ENCODE results near the gene PXMP2. TPM values are rescaled to one million over a fixed set of nuclear protein-coding genes. Genes with fewer than 3 reads are reported as not detected.

PXMP2 gene
- polyA plus RNA-seq: 100 to 1,000 TPM in 2 of 4 donors, 10 to 100 TPM in 2; 47.2 to 121 (median 80.8) TPM
- long read RNA-seq, donor 1, transcript PXMP2-201 (5 exons, 957 nt): major isoform, 85 of 101 reads
- long read RNA-seq, donor 1, partial matches to known transcripts: 16 of 101 reads
- long read RNA-seq, donor 1, other reads (novel, unspliced or antisense): 0 of 101 reads
- long read RNA-seq, donor 2, transcript PXMP2-201 (5 exons, 957 nt): major isoform, 13 of 20 reads
- long read RNA-seq, donor 2, partial matches to known transcripts: 7 of 20 reads
- long read RNA-seq, donor 2, other reads (novel, unspliced or antisense): 0 of 20 reads
- long read RNA-seq, donor 3, transcript PXMP2-201 (5 exons, 957 nt): major isoform, 35 of 36 reads
- long read RNA-seq, donor 3, partial matches to known transcripts: 0 of 36 reads
- long read RNA-seq, donor 3, other reads (novel, unspliced or antisense): 0 of 36 reads
- long read RNA-seq, donor 4, partial matches to known transcripts: 0 of 1 reads
- long read RNA-seq, donor 4, other reads (novel, unspliced or antisense): 0 of 1 reads
- long read RNA-seq, donor 5, transcript PXMP2-201 (5 exons, 957 nt): major isoform, 11 of 12 reads
- long read RNA-seq, donor 5, partial matches to known transcripts: 0 of 12 reads
- long read RNA-seq, donor 5, other reads (novel, unspliced or antisense): 0 of 12 reads
- long read RNA-seq, donor 6, transcript PXMP2-201 (5 exons, 957 nt): major isoform, 23 of 23 reads
- long read RNA-seq, donor 6, partial matches to known transcripts: 0 of 23 reads
- long read RNA-seq, donor 6, other reads (novel, unspliced or antisense): 0 of 23 reads
- long read RNA-seq, donor 7: 0 reads
- long read RNA-seq, donor 8, transcript PXMP2-201 (5 exons, 957 nt): major isoform, 5 of 5 reads
- long read RNA-seq, donor 8, partial matches to known transcripts: 0 of 5 reads
- long read RNA-seq, donor 8, other reads (novel, unspliced or antisense): 0 of 5 reads
- long read RNA-seq, donor 9, transcript PXMP2-201 (5 exons, 957 nt): major isoform, 6 of 6 reads
- long read RNA-seq, donor 9, partial matches to known transcripts: 0 of 6 reads
- long read RNA-seq, donor 9, other reads (novel, unspliced or antisense): 0 of 6 reads
- long read RNA-seq, donor 10, transcript PXMP2-201 (5 exons, 957 nt): major isoform, 38 of 60 reads
- long read RNA-seq, donor 10, partial matches to known transcripts: 19 of 60 reads
- long read RNA-seq, donor 10, other reads (novel, unspliced or antisense): 0 of 60 reads

- peaks cover 0 to 15% (median 3%) of the 10 kb centered on the region in 3 donors for H3K36me3 ChIP-seq (ENCODE audit: control insufficient read depth in 3 of 3, insufficient read depth in 2 of 3, low read depth in 1 of 3, low read length in 3 of 3)
- peaks cover 2 to 9% (median 4%) of the 10 kb centered on the region in 3 donors for H3K4me1 ChIP-seq (ENCODE audit: control insufficient read depth in 3 of 3, insufficient read depth in 2 of 3, low read depth in 1 of 3, low read length in 2 of 3)
- no peaks in the 10 kb centered on the region for H3K9me3 ChIP-seq (ENCODE audit: control insufficient read depth in 2 of 2, insufficient read depth in 1 of 2, low read depth in 1 of 2, low read length in 1 of 2)
- no peaks in the 10 kb centered on the region for H3K27me3 ChIP-seq (ENCODE audit: control insufficient read depth in 3 of 3, insufficient read depth in 3 of 3, low read length in 3 of 3)
- DNase-seq: peak; percentile 96 to 98
- peak within 1 kb of the TSS in 2 of 3 donors; percentile 74 to 83 for H3K27ac ChIP-seq (ENCODE audit: low read depth in 1 of 3, low read length in 2 of 3)
- WGBS, 3 donors: 0 to 1% (median 0%) methylated on average over 68 to 134 of the region's 134 CpGs
- no peak for FAIRE-seq
- H3K4me3 ChIP-seq (ENCODE audit: low read depth in 1 of 3, low read length in 3 of 3): peak within 1 kb of the TSS; percentile 52 to 79 (median 78)
Measured at GRCh38 chr12:132687211-132688164, at the start of gene PXMP2, which contains the start of gene POLE. PXMP2 (plus strand) TSS chr12:132687587; CDS start chr12:132687671, 84 bp downstream. POLE (minus strand) TSS chr12:132687342; CDS start chr12:132687315, 27 bp downstream.

GRCh38 chr12:132637811-132638210 lies 49.6 kb upstream of the PXMP2 start:
- no peak for DNase-seq
- Histone ChIP-seq H3K27me3 (ENCODE audit: control insufficient read depth in 3 of 3, insufficient read depth in 3 of 3, low read length in 3 of 3) (no peaks in the 10 kb centered on the region), H3K4me1 (ENCODE audit: control insufficient read depth in 3 of 3, insufficient read depth in 2 of 3, low read depth in 1 of 3, low read length in 2 of 3) (peaks cover 0 to 51% (median 0%) of the 10 kb centered on the region in 3 donors), H3K36me3 (ENCODE audit: control insufficient read depth in 3 of 3, insufficient read depth in 2 of 3, low read depth in 1 of 3, low read length in 3 of 3) (peaks cover 15 to 88% (median 15%) of the 10 kb centered on the region in 3 donors), H3K4me3 (ENCODE audit: low read depth in 1 of 3, low read length in 3 of 3) (no peak overlapping the region), H3K9me3 (ENCODE audit: control insufficient read depth in 2 of 2, insufficient read depth in 1 of 2, low read depth in 1 of 2, low read length in 1 of 2) (no peaks in the 10 kb centered on the region), H3K27ac (ENCODE audit: low read depth in 1 of 3, low read length in 2 of 3) (peak overlapping the region in 1 of 3 donors; percentile 78)
- FAIRE-seq: no peak
- WGBS, 3 donors: 92 to 95% (median 93%) methylated on average over 18 of the region's 18 CpGs

DNA sequence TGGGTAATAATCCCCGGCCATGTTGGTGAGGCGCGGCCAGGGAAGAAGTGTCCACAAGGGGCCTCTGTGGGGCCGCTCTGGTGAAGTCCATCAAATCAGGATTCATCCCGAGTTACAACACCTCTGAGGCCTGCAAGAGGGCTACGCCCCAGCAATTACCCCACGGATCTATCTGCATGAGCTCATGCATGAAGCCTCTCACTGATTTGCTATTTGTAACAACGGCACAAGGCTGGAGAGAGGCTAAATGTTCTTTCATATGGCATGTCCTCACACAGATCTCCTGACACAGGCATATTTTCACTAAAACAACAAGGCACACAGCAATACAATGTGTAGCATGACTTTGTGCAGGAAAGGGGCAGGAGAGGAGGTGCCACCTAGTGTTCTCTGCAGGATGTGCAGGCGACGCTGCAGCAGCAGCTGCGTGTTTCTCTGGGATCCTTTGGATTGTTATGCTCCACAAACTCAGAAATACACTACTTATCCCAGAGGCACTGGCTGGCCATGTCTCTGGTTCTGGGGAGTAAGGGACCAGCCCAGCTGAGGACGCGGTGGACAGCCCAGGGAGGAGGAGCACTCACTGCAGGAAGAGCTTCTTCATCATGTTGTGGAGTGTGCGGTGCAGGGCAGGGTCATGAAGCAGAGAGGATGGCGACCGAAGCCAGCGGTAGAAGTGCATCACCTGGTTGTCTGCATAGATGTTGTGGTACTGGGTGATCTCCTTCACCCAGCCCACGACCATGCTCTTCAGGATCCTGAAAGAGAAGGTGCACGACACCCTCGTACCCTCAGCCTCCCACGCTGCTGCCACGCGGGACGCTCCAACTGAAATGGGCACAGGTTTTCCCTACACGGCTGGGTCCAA lies 48.6 kb upstream of the PXMP2 start:
- FAIRE-seq (no peak), DNase-seq (peak; percentile 28 to 93)
- 75 to 81% (median 78%) methylated on average over 25 of the region's 25 CpGs for WGBS, 3 donors
- peak overlapping the region in 1 of 3 donors; percentile 78 for H3K27ac ChIP-seq (ENCODE audit: low read depth in 1 of 3, low read length in 2 of 3)
- H3K4me1 ChIP-seq (ENCODE audit: control insufficient read depth in 3 of 3, insufficient read depth in 2 of 3, low read depth in 1 of 3, low read length in 2 of 3): peaks cover 0 to 51% (median 0%) of the 10 kb centered on the region in 3 donors
- H3K4me3 ChIP-seq (ENCODE audit: low read depth in 1 of 3, low read length in 3 of 3): no peak overlapping the region
- no peaks in the 10 kb centered on the region for H3K9me3 ChIP-seq (ENCODE audit: control insufficient read depth in 2 of 2, insufficient read depth in 1 of 2, low read depth in 1 of 2, low read length in 1 of 2)
- peaks cover 14 to 89% (median 15%) of the 10 kb centered on the region in 3 donors for H3K36me3 ChIP-seq (ENCODE audit: control insufficient read depth in 3 of 3, insufficient read depth in 2 of 3, low read depth in 1 of 3, low read length in 3 of 3)
- H3K27me3 ChIP-seq (ENCODE audit: control insufficient read depth in 3 of 3, insufficient read depth in 3 of 3, low read length in 3 of 3): no peaks in the 10 kb centered on the region

GRCh38 chr12:132639956-132640520 lies 47.3 kb upstream of the PXMP2 start:
- FAIRE-seq: no peak
- 79 to 87% (median 85%) methylated on average over 12 of the region's 12 CpGs for WGBS, 3 donors
- Histone ChIP-seq H3K36me3 (ENCODE audit: control insufficient read depth in 3 of 3, insufficient read depth in 2 of 3, low read depth in 1 of 3, low read length in 3 of 3) (peaks cover 12 to 82% (median 15%) of the 10 kb centered on the region in 3 donors), H3K9me3 (ENCODE audit: control insufficient read depth in 2 of 2, insufficient read depth in 1 of 2, low read depth in 1 of 2, low read length in 1 of 2) (no peaks in the 10 kb centered on the region), H3K4me1 (ENCODE audit: control insufficient read depth in 3 of 3, insufficient read depth in 2 of 3, low read depth in 1 of 3, low read length in 2 of 3) (peaks cover 0 to 51% (median 0%) of the 10 kb centered on the region in 3 donors), H3K4me3 (ENCODE audit: low read depth in 1 of 3, low read length in 3 of 3) (no peak overlapping the region), H3K27me3 (ENCODE audit: control insufficient read depth in 3 of 3, insufficient read depth in 3 of 3, low read length in 3 of 3) (no peaks in the 10 kb centered on the region), H3K27ac (ENCODE audit: low read depth in 1 of 3, low read length in 2 of 3) (peak overlapping the region in 1 of 3 donors; percentile 78)
- no peak for DNase-seq

DNA sequence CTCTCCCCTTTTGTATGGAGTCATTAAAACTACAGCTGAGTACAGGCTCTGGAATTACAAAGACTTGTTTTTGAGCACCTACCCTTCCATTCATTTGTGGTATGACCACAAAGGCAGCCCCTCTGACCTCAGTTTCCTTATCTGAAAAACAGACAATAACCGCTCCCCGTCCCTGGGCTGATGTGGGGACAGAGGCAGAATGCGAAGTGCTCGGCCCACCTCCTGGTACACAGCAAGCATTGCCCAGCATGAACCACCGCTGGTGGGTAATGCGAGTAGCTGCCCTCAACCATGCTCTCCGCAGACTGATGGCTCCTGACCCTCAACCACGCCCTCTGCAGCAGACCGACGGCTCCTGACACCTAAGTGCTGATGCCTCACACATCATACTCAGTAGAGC lies 46.5 kb upstream of the PXMP2 start:
- no peak overlapping the region for H3K4me3 ChIP-seq (ENCODE audit: low read depth in 1 of 3, low read length in 3 of 3)
- H3K9me3 ChIP-seq (ENCODE audit: control insufficient read depth in 2 of 2, insufficient read depth in 1 of 2, low read depth in 1 of 2, low read length in 1 of 2): no peaks in the 10 kb centered on the region
- peaks cover 0 to 51% (median 0%) of the 10 kb centered on the region in 3 donors for H3K4me1 ChIP-seq (ENCODE audit: control insufficient read depth in 3 of 3, insufficient read depth in 2 of 3, low read depth in 1 of 3, low read length in 2 of 3)
- WGBS, 3 donors: 80 to 94% (median 84%) methylated on average over 10 of the region's 10 CpGs
- DNase-seq: no peak
- H3K27me3 ChIP-seq (ENCODE audit: control insufficient read depth in 3 of 3, insufficient read depth in 3 of 3, low read length in 3 of 3): no peaks in the 10 kb centered on the region
- no peak overlapping the region for H3K27ac ChIP-seq (ENCODE audit: low read depth in 1 of 3, low read length in 2 of 3)
- H3K36me3 ChIP-seq (ENCODE audit: control insufficient read depth in 3 of 3, insufficient read depth in 2 of 3, low read depth in 1 of 3, low read length in 3 of 3): peaks cover 8 to 79% (median 10%) of the 10 kb centered on the region in 3 donors
- no peak for FAIRE-seq

DNA sequence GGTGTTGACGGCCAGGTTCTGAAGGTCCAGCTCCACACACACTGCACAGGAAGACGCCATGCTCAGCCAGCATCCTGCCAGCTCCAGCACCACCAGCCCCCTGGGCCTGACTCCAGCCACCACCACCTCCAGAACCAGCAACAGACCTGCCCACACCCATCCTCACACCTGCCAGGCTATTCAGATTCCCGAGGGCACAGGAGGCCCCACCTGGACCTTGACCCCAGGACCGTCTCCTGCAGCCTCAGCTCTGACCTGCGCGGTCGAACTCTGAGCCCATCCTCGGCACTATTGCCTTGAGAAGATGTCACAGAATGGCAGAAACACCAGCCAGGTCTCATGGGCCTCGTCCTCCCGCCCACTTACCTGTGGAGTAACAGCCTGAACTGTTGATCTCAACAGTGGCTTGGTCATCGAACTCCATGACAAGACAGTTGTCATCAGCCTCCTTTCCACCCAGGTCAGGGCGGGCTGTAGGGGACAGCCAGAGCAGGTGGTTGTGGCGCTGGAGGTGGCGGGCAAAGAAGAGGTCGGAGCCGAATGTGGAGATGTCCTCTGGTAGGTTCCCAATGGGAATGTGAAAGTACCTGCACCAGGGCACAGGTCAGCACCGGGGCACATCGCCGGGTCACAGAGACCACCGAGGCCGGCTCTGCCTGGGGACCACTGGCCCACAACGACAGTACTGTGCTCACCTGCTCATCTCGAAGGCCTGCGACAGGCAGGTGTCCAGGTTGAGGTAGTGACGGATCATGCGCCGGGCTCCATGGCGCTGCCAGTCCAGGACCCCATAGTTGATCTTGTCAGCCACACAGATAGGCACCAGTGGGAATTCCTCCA lies 45.4 kb upstream of the PXMP2 start:
- Histone ChIP-seq H3K27me3 (ENCODE audit: control insufficient read depth in 3 of 3, insufficient read depth in 3 of 3, low read length in 3 of 3) (no peaks in the 10 kb centered on the region), H3K4me3 (ENCODE audit: low read depth in 1 of 3, low read length in 3 of 3) (no peak overlapping the region), H3K27ac (ENCODE audit: low read depth in 1 of 3, low read length in 2 of 3) (peak overlapping the region in 1 of 3 donors; percentile 28), H3K36me3 (ENCODE audit: control insufficient read depth in 3 of 3, insufficient read depth in 2 of 3, low read depth in 1 of 3, low read length in 3 of 3) (peaks cover 8 to 76% (median 11%) of the 10 kb centered on the region in 3 donors), H3K4me1 (ENCODE audit: control insufficient read depth in 3 of 3, insufficient read depth in 2 of 3, low read depth in 1 of 3, low read length in 2 of 3) (peaks cover 0 to 51% (median 0%) of the 10 kb centered on the region in 3 donors), H3K9me3 (ENCODE audit: control insufficient read depth in 2 of 2, insufficient read depth in 1 of 2, low read depth in 1 of 2, low read length in 1 of 2) (no peaks in the 10 kb centered on the region)
- WGBS, 3 donors: 85 to 91% (median 91%) methylated on average over 28 of the region's 28 CpGs
- no peak for FAIRE-seq
- DNase-seq: peak in 1 of 2 donors; percentile 74

All from small intestine (tissue), 16 donors.